Naive thymus-derived CD4-positive, alpha-beta T cell (primary cell): ENCODE data around the gene EIPR1. TPM values are rescaled to one million over a fixed set of nuclear protein-coding genes. Genes with fewer than 3 reads are reported as not detected.
"Not testable (repeated sequence)": the region's sequence is repeated elsewhere in the genome, so short reads cannot be mapped to it uniquely, and the experiment has no call there.

Source experiments
- ATAC-seq: fragments of 150-1000 bp; cut with Tn5 transposase; 2 replicates; pipeline ENCODE4 v1.10.0; 2021; ENCODE audit warnings: mild to moderate bottlenecking, moderate library complexity
- CTCF ChIA-PET: fragments of 350-600 bp; sonication (Branson Sonifier 250); formaldehyde crosslinking; loops from one replicate; lab custom pipeline; 2021; ENCODE audit warnings: antibody characterized with exemption; lab: Charles Lee
- POLR2A ChIA-PET: fragments of 350-600 bp; sonication (Branson Sonifier 250); formaldehyde crosslinking; loops from one replicate; lab custom pipeline; 2021; ENCODE audit warnings: antibody characterized with exemption, inconsistent platforms; lab: Charles Lee
- DNase-seq, 9 donors: peaks; one replicate each; pipeline versions ENCODE4 v3.0.0 to v3.0.0-alpha.2; 2020 to 2022; ENCODE audit warnings: mixed read lengths in 1 of 9
- H3K27ac ChIP-seq: one replicate; pipeline ENCODE4 v1.7.0; 2013; ENCODE audit warnings: mild to moderate bottlenecking, low read depth, low read length, moderate library complexity
- H3K27me3 ChIP-seq, 2 donors: one replicate each; pipeline ENCODE4 v1.7.0; 2013; ENCODE audit warnings: low read length in 2 of 2, mild to moderate bottlenecking in 2 of 2, moderate library complexity in 2 of 2; ENCODE audit not compliant: control insufficient read depth in 2 of 2, insufficient read depth in 2 of 2
- H3K36me3 ChIP-seq, 3 experiments: 1 replicate in 2 of 3; 2 replicates in 1 of 3; pipeline ENCODE4 v1.7.0; 2013; ENCODE audit warnings: low read length in 3 of 3, mild to moderate bottlenecking in 3 of 3, moderate library complexity in 1 of 3; ENCODE audit not compliant: insufficient read depth in 3 of 3, control insufficient read depth in 2 of 3
- H3K4me1 ChIP-seq, 2 donors: one replicate each; pipeline ENCODE4 v1.7.0; 2013; ENCODE audit warnings: low read length in 2 of 2, mild to moderate bottlenecking in 2 of 2, moderate library complexity in 1 of 2; ENCODE audit not compliant: control insufficient read depth in 2 of 2, insufficient read depth in 2 of 2
- H3K4me3 ChIP-seq: 2 replicates; pipeline ENCODE4 v1.7.0; 2013; ENCODE audit warnings: mild to moderate bottlenecking, low read length
- H3K9me3 ChIP-seq, 3 experiments: 1 replicate in 2 of 3; 2 replicates in 1 of 3; pipeline ENCODE4 v1.7.0; 2013; ENCODE audit warnings: low read length in 3 of 3; ENCODE audit not compliant: control insufficient read depth in 2 of 3
- H3K27ac Mint-ChIP-seq, 9 donors: one replicate each; pipeline ENCODE4 v1.8.0; 2020 to 2022; ENCODE audit warnings: mixed read lengths in 9 of 9, mild to moderate bottlenecking in 8 of 9, moderate library complexity in 5 of 9, inconsistent platforms in 2 of 9
- H3K27me3 Mint-ChIP-seq, 5 donors: one replicate each; pipeline ENCODE4 v1.8.0; 2021 to 2022; ENCODE audit warnings: mixed read lengths in 5 of 5, mild to moderate bottlenecking in 1 of 5
- H3K36me3 Mint-ChIP-seq, 5 donors: one replicate each; pipeline ENCODE4 v1.8.0; 2020 to 2022; ENCODE audit warnings: mixed read lengths in 5 of 5, mild to moderate bottlenecking in 3 of 5, inconsistent platforms in 1 of 5
- H3K4me1 Mint-ChIP-seq, 7 donors: one replicate each; pipeline ENCODE4 v1.8.0; 2020 to 2022; ENCODE audit warnings: mixed read lengths in 7 of 7, mild to moderate bottlenecking in 3 of 7, inconsistent platforms in 1 of 7
- H3K4me3 Mint-ChIP-seq, 10 donors: one replicate each; pipeline ENCODE4 v1.8.0; 2020 to 2022; ENCODE audit warnings: mild to moderate bottlenecking in 10 of 10, mixed read lengths in 10 of 10, moderate library complexity in 6 of 10, inconsistent platforms in 2 of 10
- H3K9me3 Mint-ChIP-seq, 11 donors: one replicate each; pipeline ENCODE4 v1.8.0; 2020 to 2022; ENCODE audit warnings: mixed read lengths in 11 of 11, mild to moderate bottlenecking in 4 of 11, inconsistent platforms in 1 of 11, moderate library complexity in 1 of 11
- intact Hi-C, 2 donors: fragments of 100-400 bp; cut with micrococcal nuclease; formaldehyde crosslinking; loops; one replicate each; pipeline ENCODE4 v1.15.1; 2023
- polyA plus RNA-seq, 2 donors: library from polyadenylated mRNA; unstranded; fragments of 300-500 nt; fragmentation: Illumina TruSeq; gene quantifications; one replicate each; pipeline ENCODE4 v1.2.3, GENCODE V29; 2021
- total RNA-seq, 6 experiments: library from RNA in 5 of 6; stranded (reverse) in 5 of 6; gene quantifications; 1 replicate in 5 of 6; 2 replicates in 1 of 6; pipeline ENCODE4 v1.2.3 and lab custom pipeline; 2021 to 2026

Gene EIPR1
- total and polyA plus RNA-seq, 7 experiments from 2014 or later: 24.4 to 46.2 (median 27.3) TPM

DNA sequence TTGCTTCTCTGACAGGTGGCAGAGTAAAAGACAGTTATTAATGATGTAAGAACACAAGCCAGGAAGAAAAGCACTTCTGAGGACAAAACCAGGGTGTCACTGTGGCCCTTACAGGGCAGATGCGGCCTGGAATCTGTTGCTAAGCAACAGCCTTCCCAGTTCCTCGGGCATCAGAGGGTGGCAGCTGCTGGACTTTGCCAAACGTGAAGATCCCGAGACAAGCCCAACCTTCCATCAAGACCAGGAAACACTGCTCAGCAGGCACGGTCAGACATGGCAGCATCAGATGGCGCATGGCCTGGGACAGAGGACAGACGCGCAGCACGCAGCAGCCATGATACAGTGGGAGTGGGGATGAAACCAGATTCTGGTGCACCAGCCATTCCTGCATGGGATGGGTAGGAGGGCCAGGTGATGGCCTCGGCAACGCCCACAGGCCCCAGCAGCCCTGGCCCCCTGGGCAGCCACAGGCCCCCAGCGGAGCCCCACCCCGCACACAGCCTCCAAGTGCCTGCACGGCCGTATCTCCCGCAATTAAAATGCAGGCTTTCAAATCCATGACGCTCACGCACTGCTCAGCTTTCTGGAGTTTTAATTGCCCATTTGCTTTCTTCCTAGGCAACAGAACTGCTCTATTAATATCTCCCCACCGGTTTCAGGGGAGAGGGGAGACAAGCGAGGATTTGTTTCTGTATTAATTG lies 89.0 kb downstream of the EIPR1 start:
- H3K4me3 Mint-ChIP-seq: no peak overlapping the region
- peaks cover 6 to 31% (median 16%) of the 10 kb centered on the region in 5 donors for H3K36me3 Mint-ChIP-seq
- H3K9me3 ChIP-seq: no peaks in the 10 kb centered on the region
- no peaks in the 10 kb centered on the region for H3K27me3 ChIP-seq
- no peaks in the 10 kb centered on the region for H3K4me1 ChIP-seq
- no peak for DNase-seq
- H3K27ac Mint-ChIP-seq: peak overlapping the region in 2 of 9 donors; percentile 2 to 31
- H3K9me3 Mint-ChIP-seq: peaks cover 0 to 9% (median 0%) of the 10 kb centered on the region in 11 donors
- intact Hi-C loops: no loop called here
- no peak for ATAC-seq
- peaks cover 0 to 34% (median 9%) of the 10 kb centered on the region in 7 donors for H3K4me1 Mint-ChIP-seq
- ChIA-PET POLR2A (no interaction called here), CTCF (no interaction called here)
- no peaks in the 10 kb centered on the region for H3K27me3 Mint-ChIP-seq
- H3K4me3 ChIP-seq: no peak overlapping the region
- H3K27ac ChIP-seq: no peak overlapping the region
- H3K36me3 ChIP-seq: peaks cover 0 to 5% (median 0%) of the 10 kb centered on the region in 3 experiments

DNA sequence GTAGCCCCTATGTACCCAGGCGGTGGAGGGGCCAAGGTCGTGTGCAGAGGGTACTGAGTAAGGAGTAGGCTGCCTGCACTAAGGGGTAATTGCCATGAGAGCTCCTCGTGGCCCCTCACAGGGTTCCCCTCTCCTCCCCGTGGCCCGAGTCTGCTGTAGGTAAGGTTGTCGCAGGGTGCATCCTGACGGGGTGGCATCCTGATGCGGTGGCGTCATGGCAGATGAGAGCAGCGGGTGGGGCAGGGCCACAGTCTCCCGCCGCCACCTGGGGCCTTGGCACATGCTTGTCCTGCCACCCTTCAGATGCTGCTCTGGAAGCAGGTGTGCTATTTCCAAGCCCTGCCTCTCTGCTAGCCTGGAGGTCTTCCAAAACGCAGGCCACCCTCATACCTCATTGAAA lies 89.7 kb downstream of the EIPR1 start:
- Mint-ChIP-seq H3K27me3 (no peaks in the 10 kb centered on the region), H3K27ac (peak overlapping the region in 1 of 9 donors; percentile 59), H3K4me3 (no peak overlapping the region), H3K4me1 (peaks cover 0 to 37% (median 11%) of the 10 kb centered on the region in 7 donors), H3K36me3 (peaks cover 6 to 31% (median 16%) of the 10 kb centered on the region in 5 donors), H3K9me3 (peaks cover 0 to 9% (median 0%) of the 10 kb centered on the region in 11 donors)
- Histone ChIP-seq H3K4me3 (no peak overlapping the region), H3K27me3 (no peaks in the 10 kb centered on the region), H3K36me3 (peaks cover 0 to 5% (median 0%) of the 10 kb centered on the region in 3 experiments), H3K4me1 (no peaks in the 10 kb centered on the region), H3K9me3 (no peaks in the 10 kb centered on the region), H3K27ac (no peak overlapping the region)
- intact Hi-C loops: no loop called here
- ChIA-PET POLR2A (no interaction called here), CTCF (no interaction called here)
- no peak for ATAC-seq
- no peak for DNase-seq

DNA sequence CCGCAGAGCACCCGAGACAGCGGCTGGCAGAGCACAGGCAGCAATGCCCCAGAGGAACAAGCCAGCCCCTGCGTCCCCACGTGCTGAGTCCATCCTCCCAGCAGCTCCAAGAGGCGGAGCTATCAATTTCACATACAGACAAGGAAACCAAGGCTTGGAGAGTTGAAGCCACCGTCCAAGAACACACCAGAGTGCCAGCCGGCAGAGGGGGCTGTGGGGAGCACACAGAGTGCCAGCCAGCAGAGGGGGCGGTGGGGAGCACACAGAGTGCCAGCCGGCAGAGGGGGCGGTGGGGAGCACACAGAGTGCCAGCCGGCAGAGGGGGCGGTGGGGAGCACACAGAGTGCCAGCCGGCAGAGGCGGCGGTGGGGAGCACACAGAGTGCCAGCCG lies 91.0 kb downstream of the EIPR1 start:
- H3K4me1 ChIP-seq, intact Hi-C loops, H3K4me3 Mint-ChIP-seq, POLR2A ChIA-PET, H3K27me3 ChIP-seq, H3K27ac ChIP-seq, DNase-seq, H3K9me3 Mint-ChIP-seq, H3K4me3 ChIP-seq, CTCF ChIA-PET, ATAC-seq, H3K36me3 ChIP-seq, H3K27me3 Mint-ChIP-seq, H3K9me3 ChIP-seq: not testable (repeated sequence)
- Mint-ChIP-seq H3K36me3 (peaks cover 6 to 31% (median 14%) of the 10 kb centered on the region in 5 donors), H3K27ac (peak overlapping the region in 2 of 9 donors; percentile 25 to 59), H3K4me1 (peaks cover 0 to 35% (median 11%) of the 10 kb centered on the region in 7 donors)

DNA sequence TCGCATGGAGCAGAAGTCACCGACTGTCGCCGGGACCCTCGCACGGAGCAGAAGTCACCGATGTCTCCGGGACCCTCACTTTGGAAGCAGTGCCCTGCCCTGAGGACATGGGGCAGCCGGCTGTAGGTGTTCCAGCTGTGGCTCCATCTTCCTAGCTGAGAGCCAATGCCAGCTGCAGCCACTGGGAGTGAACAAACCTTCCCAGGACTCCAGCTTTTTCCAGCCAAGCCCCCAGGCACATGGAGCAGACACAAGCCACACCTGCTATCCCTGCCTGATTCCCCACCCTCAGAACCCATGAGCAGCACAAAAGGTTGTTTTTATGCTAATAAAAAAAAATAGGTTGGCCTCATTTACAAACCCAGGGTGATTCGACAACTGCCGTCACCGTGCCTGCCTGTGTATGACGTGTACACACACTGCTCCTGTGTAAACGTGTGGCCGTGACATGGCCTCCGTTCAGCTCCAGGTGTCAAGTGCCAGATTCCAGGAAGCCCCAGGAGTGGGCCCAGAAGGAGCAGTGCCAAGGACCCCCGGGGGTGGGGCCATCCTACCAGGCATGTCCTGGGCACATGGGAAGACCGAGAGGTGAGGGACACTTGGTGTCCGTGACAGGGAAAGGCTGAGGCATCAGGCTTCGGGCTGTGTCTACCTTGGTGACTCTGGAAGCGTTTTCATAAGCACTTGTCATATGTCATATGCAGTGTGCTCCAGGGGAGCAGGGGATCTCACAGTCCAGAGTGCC lies 91.5 kb downstream of the EIPR1 start:
- Mint-ChIP-seq H3K27ac (no peak overlapping the region), H3K9me3 (peaks cover 0 to 9% (median 0%) of the 10 kb centered on the region in 11 donors)

DNA sequence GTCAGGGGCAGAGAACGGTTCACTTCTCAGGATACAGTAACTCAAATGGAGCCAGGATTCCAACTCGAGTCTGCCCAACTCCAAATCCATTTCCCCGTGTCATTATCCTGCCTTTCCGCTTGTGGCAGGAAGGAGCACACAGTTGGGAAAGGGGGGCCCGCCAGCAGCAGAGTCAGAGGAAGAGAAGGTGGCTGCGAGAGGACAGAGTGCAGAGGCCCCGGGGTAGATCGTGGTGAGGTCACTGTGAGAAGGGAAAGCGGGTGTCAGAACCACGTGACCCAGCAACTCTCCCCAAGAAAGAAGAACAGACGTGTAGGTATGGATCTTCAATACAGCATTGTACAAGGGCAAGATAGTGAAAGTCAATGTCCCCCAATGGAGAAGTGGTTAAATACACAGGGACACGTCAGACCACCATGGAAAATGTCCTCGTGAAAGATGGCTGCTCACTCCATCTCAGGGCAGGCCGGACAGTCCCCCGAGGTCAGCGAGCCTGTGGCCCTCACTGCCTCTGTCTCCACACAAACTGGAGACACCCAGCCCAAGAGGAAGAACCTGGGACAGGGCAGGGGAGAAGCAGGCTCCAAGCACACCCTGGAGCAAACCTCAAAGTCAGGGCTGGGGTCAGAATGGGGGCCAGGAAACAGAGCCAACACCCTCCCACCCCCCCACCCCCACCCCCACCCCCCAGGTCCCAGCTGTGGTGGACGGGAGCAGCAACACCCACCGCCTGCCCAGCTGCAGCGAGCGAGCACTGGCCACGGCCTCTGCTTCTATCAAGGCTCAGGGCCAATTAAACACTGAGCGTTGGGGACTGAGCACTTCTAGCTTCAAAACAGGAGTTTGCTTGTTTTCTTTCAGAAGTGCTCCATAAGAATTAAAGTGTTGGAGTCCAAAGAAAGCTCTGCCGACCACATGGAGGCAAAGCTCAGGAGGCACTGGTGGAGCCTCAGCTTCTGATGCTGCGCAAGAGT lies 92.7 kb downstream of the EIPR1 start:
- Mint-ChIP-seq H3K27me3 (no peaks in the 10 kb centered on the region), H3K4me3 (no peak overlapping the region), H3K9me3 (peaks cover 0 to 9% (median 0%) of the 10 kb centered on the region in 11 donors), H3K4me1 (peaks cover 0 to 32% (median 12%) of the 10 kb centered on the region in 7 donors), H3K27ac (peak overlapping the region in 1 of 9 donors; percentile 50), H3K36me3 (peaks cover 6 to 41% (median 15%) of the 10 kb centered on the region in 5 donors)
- ATAC-seq (no peak), DNase-seq (no peak)
- H3K27ac ChIP-seq: no peak overlapping the region
- CTCF ChIA-PET: no interaction called here
- POLR2A ChIA-PET: interaction anchor here (0.6 kb wide), 1 partner anchor 203 kb away, joined by 3 read pairs; no protein-coding TSS in a partner anchor
- intact Hi-C loops: no loop called here
- no peaks in the 10 kb centered on the region for H3K9me3 ChIP-seq
- H3K27me3 ChIP-seq: no peaks in the 10 kb centered on the region
- H3K4me1 ChIP-seq: no peaks in the 10 kb centered on the region
- no peak overlapping the region for H3K4me3 ChIP-seq
- H3K36me3 ChIP-seq: peaks cover 0 to 11% (median 0%) of the 10 kb centered on the region in 3 experiments

More for the DNA sequence above, 91.5 kb downstream of the EIPR1 start:
- ChIA-PET CTCF (no interaction called here), POLR2A (interaction anchor here (0.6 kb wide), 1 partner anchor 204 kb away, joined by 3 read pairs; no protein-coding TSS in a partner anchor)
- peaks cover 0 to 35% (median 11%) of the 10 kb centered on the region in 7 donors for H3K4me1 Mint-ChIP-seq
- Histone ChIP-seq H3K27ac (no peak overlapping the region), H3K4me3 (no peak overlapping the region), H3K9me3 (no peaks in the 10 kb centered on the region), H3K4me1 (no peaks in the 10 kb centered on the region), H3K27me3 (no peaks in the 10 kb centered on the region), H3K36me3 (peaks cover 0 to 4% (median 0%) of the 10 kb centered on the region in 3 experiments)
- intact Hi-C loops: no loop called here
- ATAC-seq (no peak), DNase-seq (no peak)
- no peaks in the 10 kb centered on the region for H3K27me3 Mint-ChIP-seq
- H3K4me3 Mint-ChIP-seq: no peak overlapping the region
- peaks cover 6 to 36% (median 14%) of the 10 kb centered on the region in 5 donors for H3K36me3 Mint-ChIP-seq
